Stimulated activated CD4-positive, alpha-beta T cell treated with anti-CD3 and anti-CD28 coated beads, TNF-alpha, amount 100 ng/mL, for 1 hour (primary cell): ENCODE results near the gene TPI1.
"Not testable (repeated sequence)": the region's sequence is repeated elsewhere in the genome, so short reads cannot be mapped to it uniquely, and the experiment has no call there.

Experiments
- DNase-seq, 3 donors: peaks; one replicate each; pipeline ENCODE4 v3.0.0-alpha.2; 2020; ENCODE audit warnings: low read depth in 3 of 3, low spot score in 1 of 3

Gene TPI1

DNA sequence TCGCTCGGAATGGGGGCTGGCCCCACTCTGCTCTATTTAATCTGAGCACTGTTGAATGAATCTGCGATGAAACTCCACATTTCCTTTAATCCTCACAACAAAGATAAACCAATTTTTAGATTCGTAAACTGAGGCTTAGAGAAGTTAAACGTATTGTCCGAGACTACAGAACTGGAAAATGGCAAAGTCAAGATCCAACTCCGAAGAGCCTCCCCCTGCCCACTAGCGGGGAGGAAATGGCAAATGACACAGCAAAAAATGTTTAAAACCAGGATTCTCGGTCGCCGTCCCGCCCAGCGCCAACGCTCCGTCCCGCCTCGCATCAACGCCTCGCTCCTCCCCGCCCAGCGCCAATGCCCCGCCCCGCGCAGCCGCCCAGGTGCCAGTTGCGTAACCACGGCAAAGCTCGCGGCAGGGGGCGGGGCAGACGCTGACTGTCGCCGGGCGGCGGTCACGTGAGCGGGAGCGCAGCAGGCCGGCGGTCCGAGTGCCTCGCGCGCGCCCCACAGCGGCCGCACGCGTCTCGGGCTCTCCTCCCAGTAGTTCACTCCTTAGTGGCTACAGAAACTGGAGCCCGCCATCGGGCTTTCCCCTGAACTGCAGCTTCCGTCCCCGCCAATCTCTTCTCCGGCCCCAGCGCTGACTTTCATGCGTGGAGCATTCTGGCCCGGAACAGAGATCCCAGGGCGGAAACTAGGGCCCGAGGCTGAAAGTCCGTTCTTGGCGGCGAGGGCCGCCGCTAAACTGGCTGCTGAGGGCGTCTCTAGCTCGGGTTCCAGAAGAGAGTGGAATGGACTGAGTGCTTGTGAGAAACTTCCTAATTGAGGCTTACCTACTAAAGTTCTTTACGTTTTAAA is 23.7 kb downstream of the TPI1 start:
- peak; percentile 96 to 98 (median 98) for DNase-seq

DNA sequence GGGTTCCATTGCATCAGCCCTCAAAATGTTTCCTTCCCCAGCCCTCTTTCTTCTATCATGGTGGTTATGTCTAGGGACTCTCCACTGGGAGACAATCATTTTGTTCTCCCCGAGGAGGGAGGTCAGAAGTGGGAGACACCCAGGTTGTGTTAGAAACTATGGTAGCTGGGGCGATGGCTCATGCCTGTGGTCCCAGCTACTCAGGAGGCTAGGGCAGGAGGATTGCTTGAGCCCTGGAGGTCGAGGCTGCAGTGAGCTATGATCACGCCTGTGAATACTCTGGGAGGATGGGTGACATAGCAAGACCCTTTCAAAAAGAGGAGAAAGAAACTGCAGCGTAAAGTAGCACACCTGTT is 24.3 kb downstream of the TPI1 start:
- DNase-seq, result no peak

DNA sequence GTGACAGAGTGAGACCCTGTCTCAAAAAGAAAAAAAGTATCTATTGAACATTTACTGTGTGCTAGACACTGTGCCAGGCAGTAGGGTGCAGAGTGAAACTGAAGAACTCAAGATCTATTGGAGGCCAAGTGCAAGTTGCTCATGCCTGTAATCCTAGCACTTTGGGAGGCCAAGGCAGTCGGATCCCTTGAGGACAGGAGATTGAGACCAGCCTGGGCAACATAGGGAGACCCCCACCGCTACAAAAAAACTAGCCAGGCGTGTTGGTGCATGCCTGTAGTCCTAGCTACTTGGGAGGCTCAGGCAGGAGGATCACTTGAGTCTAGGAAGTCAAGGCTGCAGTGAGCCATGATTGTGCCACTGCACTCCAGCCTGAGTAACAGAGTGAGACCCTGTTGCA is 25.4 kb downstream of the TPI1 start:
- DNase-seq, result not testable (repeated sequence)

DNA sequence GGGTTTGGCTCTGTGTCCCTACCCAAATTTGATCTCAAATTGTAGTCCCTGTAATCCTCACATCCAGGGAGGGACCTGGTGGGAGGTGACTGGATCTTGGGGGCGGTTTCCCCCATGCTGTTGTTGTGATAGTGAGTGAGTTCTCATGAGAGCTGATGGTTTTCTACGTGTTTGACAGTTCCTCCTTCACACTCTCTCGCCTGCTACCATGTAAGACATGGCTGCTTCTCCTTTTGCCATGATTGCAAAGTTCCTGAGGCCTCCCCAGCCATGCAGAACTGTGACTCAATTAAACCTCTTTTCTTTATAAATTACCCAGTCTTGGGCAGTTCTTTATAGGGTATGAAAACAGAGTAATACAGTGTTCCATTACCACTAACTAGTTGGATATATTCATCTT is 27.0 kb downstream of the TPI1 start:
- no peak for DNase-seq

DNA sequence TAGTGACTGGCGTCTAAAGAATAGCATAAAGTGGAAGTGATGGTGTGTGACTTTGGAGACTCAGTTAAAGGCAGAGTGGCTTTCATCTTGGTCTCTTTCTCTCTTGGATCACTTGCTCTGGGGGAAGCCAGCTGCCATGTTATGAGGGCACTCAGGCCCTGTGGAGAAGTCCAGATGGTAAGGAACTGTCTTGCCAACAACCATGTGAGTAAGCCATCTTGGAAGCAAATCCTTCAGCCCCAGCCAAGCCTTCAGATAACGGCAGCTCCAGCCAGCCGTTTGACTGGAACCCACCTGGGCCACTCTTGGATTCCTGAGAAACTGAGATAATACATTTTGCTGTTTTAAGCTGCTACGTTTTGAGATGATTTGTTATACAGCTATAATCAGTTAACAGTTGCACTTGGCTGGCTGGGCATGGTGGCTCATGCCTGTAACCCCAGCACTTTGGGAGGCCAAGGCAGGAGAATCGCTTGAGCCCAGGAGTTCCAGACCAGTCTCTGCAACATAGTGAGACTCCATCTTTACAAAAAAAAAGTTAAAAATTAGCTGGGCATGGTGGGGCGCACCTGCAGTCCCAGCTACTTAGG is 29.6 kb downstream of the TPI1 start:
- no peak for DNase-seq

DNA sequence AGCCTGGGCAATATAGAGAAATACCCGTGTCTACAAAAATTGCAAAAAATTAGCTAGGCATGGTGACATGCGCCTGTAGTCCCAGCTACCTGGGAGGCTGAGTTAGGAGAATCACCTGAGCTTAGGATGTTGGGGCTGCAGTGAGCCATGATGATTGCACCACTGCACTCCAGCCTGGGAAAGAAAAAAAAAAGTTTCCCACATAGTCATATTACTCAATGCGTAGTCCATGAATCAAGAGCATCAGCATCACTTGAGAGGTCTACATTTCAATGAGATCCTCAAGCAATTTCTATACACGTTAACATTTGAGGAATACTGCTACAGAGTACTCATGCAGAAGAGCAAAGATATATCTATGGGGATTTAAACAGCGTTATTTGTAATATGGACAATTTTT is 32.1 kb downstream of the TPI1 start:
- DNase-seq, result no peak

DNA sequence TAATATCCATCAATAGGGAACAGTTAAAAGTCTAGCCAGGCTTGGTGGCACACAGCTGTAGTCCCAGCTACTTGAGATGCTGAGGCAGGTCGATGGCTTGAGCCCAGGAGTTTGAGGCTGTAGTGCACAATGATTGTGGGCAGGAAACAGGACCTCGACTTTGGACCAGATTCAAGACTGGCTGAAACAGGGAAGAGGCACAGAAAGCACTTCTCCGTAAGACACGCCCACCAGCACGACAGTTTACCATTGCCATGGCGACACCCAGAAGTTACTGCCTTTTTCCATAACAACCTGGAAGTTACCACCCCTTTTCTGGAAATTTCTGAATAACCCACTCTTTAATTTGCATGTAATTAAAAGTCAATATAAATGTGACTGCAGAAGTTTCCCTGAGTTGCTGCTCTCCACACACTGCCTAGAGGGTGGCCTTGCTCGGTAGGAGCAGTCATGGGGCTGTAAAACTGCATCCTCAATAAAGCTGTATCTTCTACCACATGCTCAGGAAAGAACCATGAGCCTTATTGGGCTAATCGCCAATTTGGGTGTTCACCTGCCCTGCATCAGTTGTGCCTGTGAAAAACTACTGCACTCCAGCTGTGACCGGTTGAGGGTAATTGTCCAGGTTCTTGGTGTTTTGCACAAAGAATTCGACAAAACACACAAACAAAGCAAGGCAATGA is 32.6 kb downstream of the TPI1 start:
- DNase-seq, result no peak

DNA sequence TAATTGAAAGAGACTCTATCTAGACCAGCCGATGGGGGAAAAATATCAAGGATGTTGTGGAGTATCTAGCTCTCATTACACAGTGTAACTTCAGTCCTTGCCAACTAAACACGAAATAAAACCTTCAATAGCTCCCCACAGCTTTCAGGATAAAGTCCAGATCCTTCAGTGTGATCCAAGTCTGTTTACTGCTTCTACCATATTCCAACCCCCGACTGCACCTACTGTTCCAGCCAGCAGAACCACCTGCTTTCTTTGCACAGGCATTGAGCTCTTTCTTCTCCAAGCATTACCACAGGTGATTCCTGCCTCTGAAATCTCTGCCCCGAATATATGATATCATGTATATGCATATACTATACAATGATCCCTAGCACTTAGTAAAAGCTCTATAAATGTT is 35.1 kb downstream of the TPI1 start:
- no peak for DNase-seq

DNA sequence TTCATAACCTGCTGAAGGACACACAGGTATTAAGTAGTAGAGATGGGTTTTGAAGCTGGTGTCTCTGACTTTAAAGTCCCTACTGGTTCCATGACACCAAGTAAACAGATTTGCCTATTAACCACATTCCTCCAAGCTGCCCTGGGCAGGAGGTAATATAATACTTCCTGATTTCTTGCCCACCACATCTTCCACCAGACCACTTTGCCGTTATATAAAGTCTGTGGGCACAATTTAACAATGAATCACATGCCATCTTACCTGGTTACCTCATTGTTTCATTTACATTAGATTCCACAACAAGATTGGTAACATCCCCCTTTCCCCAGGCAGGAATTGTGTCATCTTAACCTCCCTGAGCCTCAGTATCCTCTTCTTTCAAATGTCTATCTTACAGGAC is 36.4 kb downstream of the TPI1 start:
- no peak for DNase-seq

DNA sequence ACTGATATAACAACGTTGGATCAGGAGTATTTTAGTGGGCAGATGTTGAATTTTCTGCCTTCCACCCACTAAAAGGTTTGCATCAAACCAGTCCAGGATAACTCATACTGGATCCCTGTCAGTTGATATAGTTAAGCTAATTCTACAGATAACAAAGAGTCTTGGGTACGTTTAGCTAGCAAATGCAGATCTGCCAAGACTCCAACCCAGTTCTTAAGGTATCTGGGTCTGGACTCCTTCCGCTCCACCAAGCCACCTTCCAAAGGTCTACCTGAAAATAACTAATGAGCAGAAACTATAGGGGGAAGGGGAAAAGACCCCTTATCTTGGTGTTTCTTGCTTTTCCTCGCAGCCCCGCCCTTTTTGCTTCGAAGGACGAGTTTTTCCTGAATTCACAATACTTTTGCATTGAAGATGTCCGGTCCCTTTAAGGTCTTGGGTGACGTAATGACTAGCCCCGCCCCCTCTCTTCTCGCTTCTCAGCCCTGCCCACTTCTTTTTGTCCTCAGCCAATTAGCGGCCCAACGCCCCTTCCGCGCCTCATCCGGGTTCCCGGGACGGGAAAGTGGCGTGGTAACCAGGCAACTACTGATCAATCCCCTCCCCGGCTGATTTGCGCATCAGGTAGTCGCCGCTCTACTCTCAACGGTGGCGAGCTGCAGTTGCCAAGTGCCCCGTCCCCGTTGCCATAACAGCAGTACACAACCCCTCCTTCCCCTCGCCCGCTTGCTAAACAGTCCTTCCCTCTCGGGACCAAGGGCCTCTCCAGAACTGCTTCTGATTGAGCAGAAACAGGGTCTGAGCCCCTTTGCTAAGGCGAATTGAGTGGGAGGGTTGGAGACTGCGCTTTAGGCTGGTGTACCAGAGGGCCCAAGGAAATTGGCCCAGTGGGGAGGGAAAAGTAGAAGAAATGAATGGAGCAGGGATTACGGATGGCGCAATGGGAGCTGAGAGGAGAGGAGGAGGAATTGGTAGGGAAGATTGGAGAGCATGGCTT is 37.2 kb downstream of the TPI1 start, which contains the start of gene LRRC23:
Gene LRRC23 (plus strand): TSS at position 543 of the 997 bp plus-strand sequence. CDS start 812 bp downstream, outside the sequence.
- peak; percentile 90 to 93 (median 92) for DNase-seq

DNA sequence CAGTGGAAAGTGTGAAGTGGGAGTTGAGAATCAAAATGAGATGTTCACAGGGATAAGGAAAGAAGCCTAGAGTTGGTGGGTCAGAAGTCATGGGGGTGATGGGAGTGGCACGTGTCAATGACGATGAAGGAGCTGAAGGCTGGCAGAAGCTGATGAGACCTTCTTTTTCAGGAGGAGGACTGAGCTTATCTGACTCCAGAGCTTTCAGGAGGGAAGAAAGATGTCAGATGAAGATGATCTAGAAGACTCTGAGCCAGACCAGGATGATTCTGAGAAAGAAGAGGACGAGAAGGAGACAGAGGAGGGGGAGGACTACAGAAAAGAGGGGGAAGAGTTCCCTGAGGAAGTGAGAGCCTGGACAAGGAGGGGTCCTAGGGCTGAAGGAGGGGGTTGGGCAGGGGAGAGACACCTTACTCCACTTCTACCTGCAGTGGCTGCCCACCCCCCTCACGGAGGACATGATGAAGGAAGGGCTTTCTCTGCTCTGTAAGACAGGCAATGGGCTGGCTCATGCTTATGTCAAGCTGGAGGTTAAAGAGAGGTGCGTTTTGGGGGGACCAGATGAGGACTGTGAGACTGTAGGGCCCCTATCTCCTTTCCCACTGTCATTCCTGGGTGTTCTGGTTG is 38.2 kb downstream of the TPI1 start:
- no peak for DNase-seq

DNA sequence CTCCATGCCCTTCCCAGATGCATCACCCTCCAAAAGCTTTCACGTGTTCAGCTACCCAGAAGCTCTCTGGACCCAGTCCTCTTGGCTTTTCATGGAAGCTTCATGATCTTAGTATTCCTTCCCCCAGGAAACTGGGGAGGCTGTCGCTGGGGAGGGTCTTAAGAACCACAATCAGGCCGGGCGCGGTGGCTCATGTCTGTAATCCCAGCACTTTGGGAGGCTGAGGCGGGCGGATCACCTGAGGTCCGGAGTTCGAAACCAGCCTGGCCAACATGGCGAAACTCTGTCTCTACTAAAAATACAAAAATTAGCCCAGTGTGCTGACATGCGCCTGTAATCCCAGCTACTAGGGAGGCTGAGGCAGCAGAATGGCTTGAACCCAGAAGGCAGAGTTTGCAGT is 40.8 kb downstream of the TPI1 start:
- not testable (repeated sequence) for DNase-seq

DNA sequence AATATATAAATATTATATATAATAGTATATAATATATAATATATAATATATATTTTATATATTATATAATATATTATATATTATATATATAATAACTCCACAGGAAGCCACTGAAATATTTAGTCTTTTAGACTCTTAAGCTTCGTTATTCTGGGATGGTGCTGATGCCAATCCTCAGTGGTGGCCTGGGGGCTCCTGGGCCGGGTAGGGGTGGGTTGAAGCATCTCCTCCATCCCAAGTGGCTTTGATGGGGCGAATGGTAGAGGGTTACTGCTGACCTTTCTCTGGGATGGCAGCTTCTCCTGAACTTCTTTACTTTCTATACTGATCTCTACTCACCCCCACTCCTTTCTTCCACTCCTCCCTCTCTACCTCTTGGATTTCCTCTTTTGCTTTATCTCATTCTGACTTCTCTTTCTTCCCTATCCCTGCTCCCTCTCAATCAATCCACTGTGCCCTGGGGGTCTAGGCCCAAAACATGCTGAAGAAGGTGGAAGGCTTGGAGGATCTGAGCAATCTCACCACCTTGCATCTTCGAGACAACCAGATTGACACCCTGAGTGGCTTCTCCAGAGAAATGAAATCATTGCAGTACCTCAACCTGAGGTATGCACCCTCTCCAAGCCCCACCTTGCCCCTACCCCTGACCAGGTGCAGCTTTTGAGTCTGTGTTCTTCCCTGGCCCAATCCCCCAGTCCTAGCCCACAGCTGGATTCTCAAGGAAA is 42.3 kb downstream of the TPI1 start:
- DNase-seq, result no peak

DNA sequence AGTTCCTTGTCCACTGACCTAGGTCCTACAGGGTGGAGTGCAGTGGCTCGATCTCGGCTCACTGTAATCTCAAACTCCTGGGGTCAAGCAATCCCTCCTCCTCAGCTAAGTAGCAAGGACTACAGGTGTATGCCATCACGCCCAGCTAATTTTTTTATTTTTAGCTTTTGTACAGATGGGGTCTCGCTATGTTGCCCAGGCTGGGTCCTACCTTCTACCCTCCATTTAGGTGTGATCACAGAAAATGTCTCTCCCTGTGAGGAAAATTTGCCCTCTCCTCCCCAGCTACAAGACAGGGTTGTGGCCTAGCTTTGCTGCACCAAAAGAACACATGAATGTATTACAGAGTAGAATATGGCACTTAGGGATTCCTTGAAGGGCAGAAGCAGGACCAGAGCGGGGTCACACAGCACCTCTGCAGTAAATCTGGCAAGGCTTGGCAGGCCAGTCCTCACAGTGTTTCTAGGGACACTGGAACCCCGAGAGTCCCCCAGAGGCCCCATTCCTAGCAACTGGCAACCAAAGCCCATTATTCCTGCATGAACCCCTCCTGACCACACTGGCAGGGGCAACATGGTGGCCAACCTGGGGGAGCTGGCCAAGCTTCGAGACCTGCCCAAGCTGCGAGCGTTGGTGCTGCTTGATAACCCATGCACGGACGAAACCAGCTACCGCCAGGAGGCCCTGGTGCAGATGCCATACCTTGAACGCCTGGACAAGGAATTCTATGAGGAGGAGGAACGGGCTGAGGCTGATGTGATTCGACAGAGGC is 45.0 kb downstream of the TPI1 start:
- DNase-seq, result no peak

DNA sequence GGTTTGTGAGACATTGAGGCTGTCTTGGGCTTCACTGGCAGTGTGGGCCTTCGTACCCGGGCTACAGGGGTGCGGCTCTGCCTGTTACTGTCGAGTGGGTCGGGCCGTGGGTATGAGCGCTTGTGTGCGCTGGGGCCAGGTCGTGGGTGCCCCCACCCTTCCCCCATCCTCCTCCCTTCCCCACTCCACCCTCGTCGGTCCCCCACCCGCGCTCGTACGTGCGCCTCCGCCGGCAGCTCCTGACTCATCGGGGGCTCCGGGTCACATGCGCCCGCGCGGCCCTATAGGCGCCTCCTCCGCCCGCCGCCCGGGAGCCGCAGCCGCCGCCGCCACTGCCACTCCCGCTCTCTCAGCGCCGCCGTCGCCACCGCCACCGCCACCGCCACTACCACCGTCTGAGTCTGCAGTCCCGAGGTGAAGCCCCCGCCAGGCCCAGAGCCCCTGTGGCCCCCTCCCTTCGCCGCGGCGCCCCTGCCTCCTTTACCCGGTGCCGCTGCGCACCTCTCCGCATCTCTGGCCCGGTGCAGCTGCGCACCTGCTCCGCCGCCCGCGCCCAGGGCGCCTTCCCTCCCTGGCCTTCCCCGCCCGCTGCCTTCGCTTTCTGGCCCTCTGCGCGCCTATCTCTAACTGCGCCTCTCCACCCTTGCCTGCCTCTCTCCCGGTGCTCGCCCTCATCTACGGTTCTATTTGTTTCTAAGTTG is 47.1 kb downstream of the TPI1 start, which contains the start of gene ENO2:
Gene ENO2 (plus strand): TSS at position 335 of the 701 bp plus-strand sequence. CDS start 1,253 bp downstream, outside the sequence.
- DNase-seq, result peak; percentile 66 to 73 (median 67)

DNA sequence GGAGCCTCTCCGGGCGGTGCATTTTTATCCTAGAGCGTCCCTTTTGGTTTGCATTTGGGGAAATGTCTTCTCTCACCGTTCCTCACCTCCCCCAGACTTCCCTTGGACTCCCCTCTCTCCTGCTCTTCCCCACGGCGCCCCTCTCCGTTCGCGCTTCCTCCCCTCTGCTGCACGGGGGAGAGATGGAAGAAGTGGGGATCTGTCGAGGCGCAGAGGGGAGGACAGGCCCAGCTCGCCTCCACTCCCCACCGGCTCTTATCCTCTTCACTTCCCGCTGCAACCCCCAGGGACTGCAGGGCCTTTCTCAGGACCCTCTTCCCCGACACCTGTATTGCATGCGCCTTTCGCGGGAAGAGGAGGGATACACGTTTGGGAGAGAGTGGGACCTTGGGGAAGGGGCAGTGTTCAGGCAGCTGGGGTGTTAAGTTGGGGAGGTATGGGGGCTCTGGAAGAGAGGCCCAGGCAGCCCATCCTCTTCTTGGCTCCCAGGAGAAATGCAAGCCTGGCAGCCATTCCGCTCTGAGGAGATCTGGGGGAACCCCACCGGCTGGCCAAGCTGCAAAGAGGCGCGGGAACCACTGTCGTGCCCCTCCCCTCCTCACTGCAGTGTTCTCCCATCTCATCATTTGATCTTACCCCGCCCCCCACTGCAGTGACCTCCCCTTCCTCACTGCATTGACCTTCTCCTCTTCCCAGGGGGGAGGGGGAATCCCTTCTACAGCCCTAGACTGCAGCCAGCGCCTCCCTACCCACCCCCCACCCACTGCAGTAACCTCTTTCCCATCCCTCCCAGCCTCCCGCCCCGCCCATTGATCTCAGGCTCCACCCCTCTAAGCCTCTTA is 47.8 kb downstream of the TPI1 start:
- DNase-seq, result no peak

DNA sequence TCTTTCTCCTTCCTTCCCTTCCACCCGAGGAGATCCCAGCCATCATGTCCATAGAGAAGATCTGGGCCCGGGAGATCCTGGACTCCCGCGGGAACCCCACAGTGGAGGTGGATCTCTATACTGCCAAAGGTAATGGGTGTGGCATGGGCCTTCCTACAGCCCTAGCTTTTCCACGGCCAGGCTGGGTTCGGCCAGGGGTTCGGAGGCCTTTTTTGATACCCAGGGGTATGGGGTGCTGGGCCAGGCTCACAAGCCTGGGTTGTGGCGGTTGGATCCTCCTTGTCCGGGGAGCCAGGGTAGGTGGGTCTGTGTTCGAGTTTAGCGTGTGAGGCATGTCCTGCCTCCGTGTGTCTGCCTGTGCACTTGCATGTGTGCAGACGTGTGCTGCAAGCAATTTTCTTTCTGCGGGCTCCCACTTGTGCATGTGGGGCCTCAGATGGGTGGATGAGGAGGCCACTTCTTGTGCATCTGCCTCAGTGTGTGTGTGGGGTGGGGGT is 48.5 kb downstream of the TPI1 start:
- DNase-seq, result no peak
